NK-92 treated with Interleukin-12 subunit alpha and Interleukin-12 subunit beta, amount 100 ng/mL, for 24 hours (cell line): ENCODE results near the gene ADAP2.
"Not testable (repeated sequence)": the region's sequence is repeated elsewhere in the genome, so short reads cannot be mapped to it uniquely, and the experiment has no call there.

Experiments
- DNase-seq: peaks from one replicate; lab custom pipeline; 2025; lab: John Stamatoyannopoulos, UW

ADAP2 gene

DNA sequence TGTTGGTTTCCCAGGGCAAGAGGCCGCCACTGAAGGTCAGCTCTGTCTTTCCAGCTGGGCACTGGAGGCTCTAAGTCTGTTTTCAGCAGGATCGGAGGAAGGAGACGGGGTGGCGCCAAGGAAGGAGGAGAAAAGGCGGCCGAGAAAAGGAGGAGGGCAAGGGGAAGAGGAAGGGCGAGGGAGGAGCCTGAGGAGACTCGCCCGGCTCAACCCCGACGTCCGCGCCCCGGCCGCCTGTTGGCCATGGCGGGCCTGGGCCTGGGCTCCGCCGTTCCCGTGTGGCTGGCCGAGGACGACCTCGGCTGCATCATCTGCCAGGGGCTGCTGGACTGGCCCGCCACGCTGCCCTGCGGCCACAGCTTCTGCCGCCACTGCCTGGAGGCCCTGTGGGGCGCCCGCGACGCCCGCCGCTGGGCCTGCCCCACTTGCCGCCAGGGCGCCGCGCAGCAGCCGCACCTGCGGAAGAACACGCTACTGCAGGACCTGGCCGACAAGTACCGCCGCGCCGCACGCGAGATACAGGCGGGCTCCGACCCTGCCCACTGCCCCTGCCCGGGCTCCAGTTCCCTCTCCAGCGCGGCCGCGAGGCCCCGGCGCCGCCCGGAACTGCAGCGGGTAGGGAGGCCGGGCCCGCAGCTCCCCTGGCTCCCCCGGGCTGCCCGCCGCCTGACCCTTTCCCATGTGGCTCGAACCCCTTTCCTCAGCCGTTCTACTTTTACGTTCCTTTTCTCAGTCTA, 49.3 kb downstream of the ADAP2 start, which contains the start of gene RNF135:
Gene RNF135, plus strand, starts transcription at position 209 of the 737 bp plus-strand sequence. Its CDS starts 35 bp downstream, at position 244.
- peak; percentile 49 for DNase-seq

- no peak for DNase-seq
Measured at GRCh38 chr17:30975042-30975820, 53.5 kb downstream of the ADAP2 start.

- not testable (repeated sequence) for DNase-seq
Measured at GRCh38 chr17:30979919-30980318, 58.2 kb downstream of the ADAP2 start.

- no peak for DNase-seq
Measured at GRCh38 chr17:30981531-30982519, 60.1 kb downstream of the ADAP2 start.

DNA sequence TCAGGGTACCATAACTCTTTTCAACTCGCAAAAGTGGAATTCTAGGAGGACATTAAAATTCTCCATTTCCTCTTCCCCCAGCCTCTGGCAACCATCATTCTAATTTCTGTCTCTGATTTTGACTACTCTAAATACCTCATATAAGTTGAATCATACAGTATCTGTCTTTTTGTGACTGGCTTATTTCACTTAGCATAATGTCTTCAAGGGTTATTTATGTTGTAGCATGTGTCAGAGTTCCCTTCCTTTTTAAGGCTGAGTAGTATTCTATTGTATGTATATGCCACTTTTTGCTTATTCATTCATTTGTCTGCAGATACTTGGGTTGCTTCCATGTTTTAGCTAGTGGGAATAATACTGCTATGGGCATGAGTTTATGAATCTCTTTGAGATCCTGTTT, 61.1 kb downstream of the ADAP2 start:
- DNase-seq: no peak

GRCh38 chr17:30990458-30990857, 68.7 kb downstream of the ADAP2 start:
- no peak for DNase-seq

- DNase-seq: no peak
Measured at GRCh38 chr17:30992551-30992950, 70.8 kb downstream of the ADAP2 start.

GRCh38 chr17:30995347-30995746, 73.6 kb downstream of the ADAP2 start:
- no peak for DNase-seq

- DNase-seq: no peak
Measured at GRCh38 chr17:30996486-30996885, 74.7 kb downstream of the ADAP2 start.

DNA sequence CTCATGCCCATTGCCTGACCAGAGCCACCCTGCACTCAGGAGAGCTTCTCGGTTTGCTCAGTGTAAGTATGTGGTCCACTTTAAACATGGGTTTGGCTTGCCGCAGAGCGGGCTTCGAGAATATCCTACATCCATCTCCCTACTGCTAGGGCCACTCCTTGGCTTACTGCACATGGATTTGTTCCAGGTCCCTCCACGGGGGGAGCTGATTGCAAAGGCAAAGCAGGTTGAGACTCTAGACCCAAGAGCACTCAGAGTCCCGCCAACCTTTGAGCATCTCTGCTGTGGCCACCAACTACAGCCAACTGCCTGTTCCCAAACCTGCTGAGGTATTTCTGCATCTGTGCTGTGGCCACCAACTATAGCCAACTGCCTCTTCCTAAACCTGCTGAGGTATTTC, 75.5 kb downstream of the ADAP2 start:
- no peak for DNase-seq

DNA sequence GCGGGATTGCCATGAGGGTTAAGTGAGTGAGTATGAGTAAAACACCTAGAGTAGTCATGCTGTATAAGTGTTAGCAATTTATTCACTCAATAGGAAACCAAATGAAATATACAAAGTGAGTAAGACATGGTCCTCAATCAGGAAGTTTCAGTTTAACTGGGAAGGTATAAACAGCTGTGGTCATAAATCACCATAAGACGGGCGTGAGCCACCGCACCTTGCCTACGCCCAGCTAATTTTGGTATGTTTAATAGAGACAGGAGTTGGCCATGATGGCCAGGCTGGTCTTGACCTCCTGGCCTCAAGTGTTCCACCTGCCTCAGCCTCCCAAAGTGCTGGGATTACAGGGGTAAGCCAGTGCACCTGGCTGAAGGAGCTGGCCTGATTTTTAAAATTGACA, 76.1 kb downstream of the ADAP2 start:
- DNase-seq: no peak

DNA sequence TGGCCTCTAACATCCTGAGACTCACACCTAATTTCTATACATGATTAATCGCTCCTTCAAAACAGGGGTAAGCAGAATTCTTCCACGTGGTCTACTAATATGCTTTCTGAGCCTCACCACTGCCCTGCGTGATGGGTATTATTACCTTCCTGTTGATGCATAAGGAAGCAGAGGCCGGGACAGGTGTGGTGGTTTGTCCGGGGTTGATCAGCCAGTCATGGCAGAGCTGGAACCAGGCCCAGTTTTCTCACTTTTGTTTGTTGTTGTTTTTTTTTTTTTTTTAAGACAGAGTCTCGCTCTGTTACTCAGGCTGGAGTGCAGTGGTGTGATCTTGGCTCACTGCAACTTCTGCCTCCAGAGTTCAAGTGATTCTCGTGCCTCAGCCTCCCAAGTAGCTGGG, 80.3 kb downstream of the ADAP2 start:
- no peak for DNase-seq

GRCh38 chr17:31003225-31003866, 81.6 kb downstream of the ADAP2 start:
- no peak for DNase-seq

DNA sequence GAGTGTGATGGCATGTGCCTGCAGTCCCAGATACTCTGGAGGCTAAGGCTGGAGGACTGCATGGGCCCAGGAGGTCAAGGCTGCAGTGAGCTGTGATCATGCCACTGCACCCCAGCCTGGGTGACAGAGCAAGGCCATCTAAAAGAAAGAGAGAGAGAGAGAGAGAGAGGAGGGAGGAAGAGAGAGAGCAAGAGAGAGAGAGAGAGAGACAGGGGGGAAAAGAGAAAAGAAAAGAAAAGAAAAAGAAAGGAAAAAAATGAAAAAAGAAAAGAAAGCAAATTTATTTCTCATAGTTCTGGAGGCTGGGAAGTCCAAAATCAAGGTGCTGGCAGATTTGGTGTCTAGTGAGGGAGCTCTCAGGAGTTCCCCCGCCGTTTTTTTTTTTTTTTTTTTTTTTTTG, 82.4 kb downstream of the ADAP2 start:
- DNase-seq: no peak

GRCh38 chr17:31007695-31008373, 86.1 kb downstream of the ADAP2 start:
- DNase-seq: no peak

GRCh38 chr17:31008374-31009041, 86.8 kb downstream of the ADAP2 start:
- DNase-seq: no peak
